Esophagus muscularis mucosa (tissue), 3 donors: ENCODE data around the gene ITGAL.

Experiments used
- CTCF ChIP-seq, 3 experiments: fragments of 200-600 bp in 2 of 3; fragments of 450-650 bp in 1 of 3; sonication (generic) in 2 of 3; IDR thresholded peaks; one replicate each; pipeline ENCODE4 v1.5.1; 2017 to 2019; ENCODE audit warnings: antibody characterized with exemption in 3 of 3, mild to moderate bottlenecking in 2 of 3, moderate library complexity in 1 of 3
- POLR2A ChIP-seq: fragments of 450-650 bp; IDR thresholded peaks from one replicate; pipeline ENCODE4 v1.6.1; 2017; ENCODE audit warnings: antibody characterized with exemption, moderate library complexity, mild to moderate bottlenecking, low read depth
- POLR2AphosphoS5 ChIP-seq, 2 donors: sonication (generic); formaldehyde crosslinking; IDR thresholded peaks; one replicate each; pipeline ENCODE4 v1.6.1; 2017; ENCODE audit warnings: antibody characterized with exemption in 2 of 2

DNA sequence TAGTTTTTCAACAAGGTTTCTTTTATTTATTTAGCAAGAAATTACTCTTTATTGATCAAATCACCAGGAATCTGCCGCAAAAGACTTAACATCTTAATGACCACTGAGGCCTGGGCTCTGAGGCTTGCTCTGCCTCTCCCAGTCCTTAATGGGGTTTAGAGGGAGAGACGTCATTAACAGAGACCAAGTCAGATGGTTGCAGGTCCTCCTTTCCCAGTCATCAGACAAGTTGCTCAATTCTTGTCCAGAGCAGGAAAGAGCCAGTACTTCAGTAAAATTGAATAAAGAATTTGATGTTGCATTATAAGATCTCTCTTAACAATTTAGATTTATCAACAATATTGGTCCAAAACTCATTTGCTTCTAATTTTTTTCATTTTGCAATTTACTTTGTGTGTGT, 28.9 kb upstream of the ITGAL start:
- TF ChIP-seq CTCF (IDR thresholded peaks at IDR 0.05) (no peak), POLR2AphosphoS5 (IDR thresholded peaks at IDR 0.05) (no peak), POLR2A (no peak)
